ENCODE data around the gene PBX4. TPM values are rescaled to one million over a fixed set of nuclear protein-coding genes. Genes with fewer than 3 reads are reported as not detected.
"Not testable (repeated sequence)": the region's sequence is repeated elsewhere in the genome, so short reads cannot be mapped to it uniquely, and the experiment has no call there.

Gene PBX4, protein sequence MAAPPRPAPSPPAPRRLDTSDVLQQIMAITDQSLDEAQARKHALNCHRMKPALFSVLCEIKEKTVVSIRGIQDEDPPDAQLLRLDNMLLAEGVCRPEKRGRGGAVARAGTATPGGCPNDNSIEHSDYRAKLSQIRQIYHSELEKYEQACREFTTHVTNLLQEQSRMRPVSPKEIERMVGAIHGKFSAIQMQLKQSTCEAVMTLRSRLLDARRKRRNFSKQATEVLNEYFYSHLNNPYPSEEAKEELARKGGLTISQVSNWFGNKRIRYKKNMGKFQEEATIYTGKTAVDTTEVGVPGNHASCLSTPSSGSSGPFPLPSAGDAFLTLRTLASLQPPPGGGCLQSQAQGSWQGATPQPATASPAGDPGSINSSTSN
- 5.1 TPM for total RNA-seq

DNA sequence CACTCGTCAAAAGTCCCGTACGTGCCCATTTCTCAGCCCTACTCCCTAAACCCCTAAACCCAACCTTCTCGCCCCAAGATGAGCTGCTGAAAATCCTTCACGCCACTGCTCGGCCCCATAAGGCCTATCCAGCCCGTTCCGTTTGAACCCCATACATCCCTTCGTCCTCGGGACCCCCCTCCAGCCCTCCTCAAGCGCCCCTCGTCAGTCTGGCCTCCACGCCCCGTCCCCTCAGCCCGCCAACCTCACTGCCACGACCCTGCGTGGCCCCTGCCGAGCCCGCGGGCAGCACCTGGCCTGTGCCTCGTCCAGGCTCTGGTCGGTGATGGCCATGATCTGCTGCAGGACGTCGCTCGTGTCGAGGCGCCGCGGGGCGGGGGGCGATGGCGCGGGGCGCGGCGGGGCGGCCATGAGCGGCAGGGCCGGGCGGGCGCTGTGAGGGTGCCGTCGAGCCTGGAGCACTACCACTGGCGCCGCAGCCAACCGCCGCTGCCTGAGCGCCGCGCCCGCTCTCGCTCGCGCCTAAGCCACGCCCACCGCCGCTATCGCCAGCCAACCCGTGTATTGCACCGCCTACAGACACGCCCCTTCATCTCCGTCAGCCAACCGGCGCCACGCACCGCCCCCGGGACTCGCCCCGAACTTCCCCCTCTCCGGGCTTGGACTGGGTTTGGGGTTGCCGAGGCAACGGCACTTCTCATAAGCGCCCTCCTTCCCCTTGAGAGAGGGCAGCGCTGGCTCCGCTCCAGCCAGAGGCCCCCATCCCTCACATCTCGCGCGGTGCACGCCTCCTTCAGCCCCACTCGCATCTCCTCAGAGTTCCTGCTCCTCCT lies at the start of gene PBX4:
Gene PBX4 (minus strand): TSS at position 469 of the 833 bp plus-strand sequence. CDS start 58 bp downstream, at position 411.
- intact Hi-C loops (cut with DNase I) = no loop called here
- DNase-seq (ENCODE audit: low spot score) = peak; percentile 98
- peak; percentile 99 for ATAC-seq

DNA sequence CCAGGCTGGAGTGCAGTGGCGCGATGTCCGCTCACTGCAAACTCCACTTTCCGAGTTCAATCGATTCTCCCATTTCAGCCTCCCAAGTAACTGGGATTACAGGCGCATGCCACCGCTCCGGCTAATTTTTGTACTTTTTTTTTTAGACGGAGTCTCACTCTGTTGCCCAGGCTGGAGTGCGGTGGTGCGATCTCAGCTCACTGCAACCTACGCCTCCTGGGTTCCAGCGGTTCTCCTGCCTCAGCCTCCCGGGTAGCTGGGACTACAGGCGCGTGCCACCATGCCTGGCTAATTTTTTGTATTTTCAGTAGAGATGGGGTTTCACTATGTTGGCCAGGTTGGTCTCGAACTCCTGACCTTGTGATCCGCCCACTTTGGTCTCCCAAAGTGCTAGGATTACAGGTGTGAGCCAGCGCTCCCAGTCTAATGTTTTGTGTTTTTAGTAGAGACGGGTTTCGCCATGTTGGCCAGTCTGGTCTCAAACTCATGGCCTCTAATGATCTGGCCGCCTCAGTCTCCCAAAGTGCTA lies 47.0 kb upstream of the PBX4 start:
- ATAC-seq; intact Hi-C loops (cut with DNase I): not testable (repeated sequence)

DNA sequence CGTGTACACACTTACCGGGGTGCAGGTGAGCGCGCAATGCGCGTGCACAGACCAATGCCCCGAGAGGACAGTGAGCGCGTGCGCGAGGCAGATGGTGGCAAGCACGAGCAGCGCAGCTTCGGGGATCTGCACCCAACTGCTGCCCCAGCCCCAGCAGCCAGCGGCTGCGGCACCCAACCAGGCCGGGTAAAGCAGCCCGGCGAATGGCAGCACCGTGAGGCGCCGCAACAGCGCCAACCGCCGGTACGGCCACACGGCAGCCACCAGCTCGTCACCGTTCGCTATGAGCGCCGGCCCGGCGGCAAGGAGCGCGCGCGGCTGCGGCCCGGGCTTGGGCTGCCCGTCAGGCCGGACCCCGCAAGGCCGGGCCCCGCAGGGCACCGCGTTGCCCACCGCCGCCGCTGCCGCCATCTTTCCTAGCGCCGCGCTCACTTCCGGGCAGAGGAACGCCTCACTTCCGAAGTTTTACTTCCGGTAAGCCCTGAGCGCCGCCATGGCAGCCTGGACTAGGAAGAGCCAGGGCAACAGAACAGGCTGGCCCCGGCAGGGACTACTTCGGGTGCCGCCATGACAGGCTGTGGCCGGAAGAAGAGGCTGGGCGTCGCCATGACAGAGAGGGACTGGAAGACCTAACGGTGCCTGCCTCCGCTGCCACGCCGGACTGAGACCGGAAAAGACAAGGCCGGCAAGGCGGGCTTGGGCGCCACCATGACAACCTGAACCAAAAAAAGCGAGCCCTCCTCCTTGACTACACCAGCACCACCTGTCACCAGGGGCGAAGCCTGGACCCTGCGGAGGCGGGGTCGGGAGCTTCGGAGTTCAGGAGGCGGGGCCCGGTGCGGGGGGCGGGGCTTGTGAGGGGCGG lies 45.0 kb upstream of the PBX4 start, which contains the start of gene ATP13A1:
Gene ATP13A1 (minus strand): TSS at position 421 of the 865 bp plus-strand sequence. CDS start 10 bp downstream, at position 411.
- DNase-seq (ENCODE audit: low spot score) (peak; percentile 96), ATAC-seq (peak; percentile 98)
- intact Hi-C loops (cut with DNase I) = no loop called here

More for the DNA sequence above, 47.0 kb upstream of the PBX4 start:
- DNase-seq (ENCODE audit: low spot score) = not testable (repeated sequence)

DNA sequence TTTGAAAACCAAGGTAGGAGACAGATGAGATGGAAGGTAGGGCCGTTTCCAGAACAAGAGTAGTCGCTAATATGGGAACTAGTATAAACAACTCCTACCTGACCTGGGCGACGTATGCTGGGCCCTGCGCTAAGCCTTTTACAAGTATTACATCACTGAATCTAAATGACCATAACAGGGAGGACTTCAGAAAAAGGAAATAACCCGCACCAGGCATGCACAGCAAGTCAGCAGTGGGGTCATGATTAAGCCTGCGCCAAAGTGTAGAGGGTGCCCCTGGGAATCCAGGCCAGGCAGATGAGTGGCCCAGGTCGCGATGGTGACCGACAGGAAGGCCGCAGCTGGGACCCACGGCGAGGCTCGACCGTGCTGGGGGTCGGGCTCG lies 44.4 kb upstream of the PBX4 start:
- ATAC-seq (no peak), DNase-seq (ENCODE audit: low spot score) (no peak)
- intact Hi-C loops (cut with DNase I) = no loop called here

DNA sequence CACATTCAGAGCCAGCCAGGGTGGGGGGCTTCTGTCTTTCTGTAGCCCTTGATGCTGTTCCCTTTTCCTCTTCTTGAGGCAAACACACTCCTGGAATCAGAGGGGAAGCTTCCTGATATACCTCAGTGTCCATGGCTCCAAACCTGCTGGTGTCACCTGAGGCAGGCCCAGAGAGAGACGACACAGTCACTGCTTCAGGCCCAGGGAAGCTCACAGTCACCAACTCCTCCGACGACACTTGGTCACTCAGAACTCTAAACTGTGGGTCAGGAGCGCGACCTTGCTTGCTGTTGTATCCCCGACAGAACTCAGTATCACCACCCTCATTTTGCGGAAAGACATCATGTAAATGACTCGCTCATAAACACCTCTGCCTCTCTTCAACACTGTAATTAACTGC lies 43.9 kb upstream of the PBX4 start:
- intact Hi-C loops (cut with DNase I) = no loop called here
- ATAC-seq (no peak), DNase-seq (ENCODE audit: low spot score) (no peak)

DNA sequence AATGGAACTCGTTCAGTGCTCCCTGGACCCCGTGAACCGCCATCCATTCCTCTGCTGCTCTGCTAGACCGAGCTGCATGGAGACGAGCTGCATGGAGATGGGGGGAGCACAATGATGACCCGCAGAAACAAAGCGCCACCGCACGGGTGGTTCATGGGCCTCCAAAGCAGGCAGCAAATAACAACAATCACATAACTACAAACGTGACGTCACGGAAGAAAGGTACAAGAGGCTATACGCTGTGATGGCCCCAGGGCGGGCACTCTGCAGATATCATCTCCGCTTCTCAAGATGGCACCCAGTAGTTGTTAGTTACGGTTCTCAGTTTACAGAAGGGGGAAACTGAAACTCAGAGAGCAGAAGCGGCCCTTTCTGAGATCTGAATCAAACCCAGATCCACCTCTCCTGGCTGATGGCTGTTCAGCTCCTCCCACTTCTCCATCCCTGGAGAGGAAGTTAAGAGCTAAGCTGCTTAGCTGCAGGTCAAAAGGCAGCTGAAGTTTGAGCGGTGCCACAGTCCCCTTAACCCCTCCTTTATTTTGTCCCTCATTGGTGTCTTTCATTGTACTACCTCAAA lies 43.3 kb upstream of the PBX4 start:
- ATAC-seq (no peak), DNase-seq (ENCODE audit: low spot score) (no peak)
- intact Hi-C loops (cut with DNase I) = no loop called here

DNA sequence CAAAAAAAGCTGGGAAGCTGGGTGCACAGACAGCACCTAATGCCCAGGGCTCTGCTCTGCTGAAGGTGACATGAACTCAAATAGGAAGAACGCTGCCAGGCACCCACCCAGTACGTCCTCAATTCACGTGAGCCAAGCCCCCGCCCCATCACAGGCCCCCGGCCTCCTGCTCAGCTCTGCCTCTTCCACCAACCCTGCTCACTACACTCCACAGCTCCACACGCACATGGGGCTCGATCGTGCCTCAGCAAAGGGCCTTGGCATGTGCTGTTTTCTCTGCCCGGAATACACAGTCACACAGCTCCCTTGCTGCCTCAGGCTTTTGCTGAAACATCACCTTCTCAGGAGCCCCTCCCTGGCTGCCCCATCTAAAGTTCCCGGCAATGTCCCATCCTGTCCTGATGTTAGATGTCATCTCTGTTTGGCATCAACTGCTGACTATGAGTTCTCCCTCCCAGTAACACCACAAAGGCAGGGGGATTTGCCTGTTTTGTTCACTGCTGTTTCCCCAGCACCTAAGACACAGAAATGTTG lies 42.7 kb upstream of the PBX4 start:
- DNase-seq (ENCODE audit: low spot score) = no peak
- no peak for ATAC-seq
- intact Hi-C loops (cut with DNase I) = no loop called here

DNA sequence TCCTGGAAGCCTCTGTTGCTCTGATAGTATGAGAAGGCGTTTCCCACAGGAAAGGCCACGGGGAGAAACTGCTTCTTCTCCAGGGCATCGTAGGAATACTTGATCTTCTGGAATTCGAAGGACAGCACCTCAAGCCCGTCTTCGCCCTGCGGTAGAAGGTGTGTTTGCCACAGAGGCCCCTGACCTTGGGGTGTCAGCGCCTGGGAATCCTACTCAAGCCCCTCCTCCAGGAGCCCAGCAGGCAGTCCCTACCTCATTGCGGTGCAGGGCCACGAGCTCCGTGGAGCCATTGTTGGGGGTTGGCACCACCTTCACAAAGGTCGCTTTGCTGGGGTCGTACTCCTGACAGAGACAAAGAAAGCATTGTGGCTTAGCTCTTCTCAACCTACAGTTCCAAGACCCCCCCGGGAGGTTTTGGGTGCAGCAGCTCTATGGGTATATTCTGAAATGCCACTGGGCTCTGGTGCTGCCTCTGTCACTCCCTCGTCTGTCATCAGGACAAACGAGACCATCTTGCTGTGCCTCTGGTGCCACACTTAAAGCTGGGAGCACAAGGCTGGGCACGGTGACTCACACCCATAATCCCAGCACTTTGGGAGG lies 41.3 kb upstream of the PBX4 start:
- DNase-seq (ENCODE audit: low spot score) = no peak
- intact Hi-C loops (cut with DNase I) = no loop called here
- no peak for ATAC-seq

DNA sequence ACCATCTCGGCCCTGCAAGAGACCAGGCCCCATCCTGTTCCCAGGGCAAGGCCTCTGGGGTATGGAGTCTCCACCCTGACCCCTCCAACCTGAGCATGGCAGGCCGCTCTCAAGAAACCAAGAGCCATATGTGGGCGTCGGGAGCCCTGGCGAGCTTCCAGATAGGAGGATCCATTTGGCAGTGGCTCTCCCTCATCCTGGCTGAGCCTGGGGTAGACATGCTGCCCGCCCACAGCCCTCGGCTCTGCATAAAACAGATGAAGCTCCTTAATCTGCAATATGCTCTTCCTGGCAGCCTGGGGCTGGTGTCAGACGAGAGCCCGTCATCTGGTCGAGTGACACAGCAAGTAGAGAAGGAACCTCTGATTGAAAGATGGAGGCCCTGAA lies 38.9 kb upstream of the PBX4 start:
- intact Hi-C loops (cut with DNase I) = no loop called here
- DNase-seq (ENCODE audit: low spot score) (no peak), ATAC-seq (no peak)

DNA sequence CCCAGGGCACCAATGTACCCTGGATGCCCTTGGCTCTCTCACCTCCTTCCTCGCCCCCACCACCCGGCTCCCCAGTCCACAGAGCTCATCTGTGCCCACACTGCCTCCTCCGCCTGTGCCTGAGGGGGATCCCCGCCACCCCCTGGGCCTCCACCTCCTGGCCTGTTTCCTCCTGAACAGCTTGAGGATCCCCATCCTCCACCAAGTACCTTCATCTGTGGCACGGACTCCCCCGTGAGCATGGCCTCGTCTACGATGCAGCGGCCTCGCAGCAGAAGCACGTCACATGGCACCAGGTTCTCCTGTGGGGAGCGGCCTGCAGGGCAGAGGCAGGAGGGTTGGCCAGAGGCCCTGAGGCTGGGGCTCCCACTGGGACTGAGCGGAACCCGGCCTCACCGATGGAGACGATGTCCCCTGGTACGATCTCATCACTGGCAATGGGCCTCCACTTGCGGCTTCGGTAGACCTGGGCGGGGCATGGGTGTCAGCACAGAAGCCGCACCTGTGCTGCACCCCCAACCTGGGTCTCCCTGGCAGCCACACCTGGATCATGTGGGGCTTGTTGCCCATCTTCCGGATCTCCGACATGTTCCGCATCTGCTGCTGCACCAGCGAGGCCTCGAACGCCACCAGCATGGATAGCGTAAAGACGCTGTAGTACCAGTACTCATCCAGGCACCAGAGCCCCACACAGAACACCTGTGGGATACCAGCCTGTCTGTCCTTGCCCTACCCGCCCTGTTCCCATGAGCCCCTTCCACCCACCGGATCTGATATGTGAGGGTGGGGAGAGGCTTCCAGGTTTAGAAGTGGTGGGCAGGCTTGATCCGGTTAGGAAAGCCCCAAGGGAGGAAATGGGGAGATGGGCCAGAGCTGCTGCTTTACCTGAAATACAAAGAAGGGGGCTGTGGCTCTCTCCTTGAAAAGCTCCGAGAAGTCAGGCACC lies 38.2 kb upstream of the PBX4 start:
- ATAC-seq (no peak), DNase-seq (ENCODE audit: low spot score) (no peak)
- intact Hi-C loops (cut with DNase I) = no loop called here

DNA sequence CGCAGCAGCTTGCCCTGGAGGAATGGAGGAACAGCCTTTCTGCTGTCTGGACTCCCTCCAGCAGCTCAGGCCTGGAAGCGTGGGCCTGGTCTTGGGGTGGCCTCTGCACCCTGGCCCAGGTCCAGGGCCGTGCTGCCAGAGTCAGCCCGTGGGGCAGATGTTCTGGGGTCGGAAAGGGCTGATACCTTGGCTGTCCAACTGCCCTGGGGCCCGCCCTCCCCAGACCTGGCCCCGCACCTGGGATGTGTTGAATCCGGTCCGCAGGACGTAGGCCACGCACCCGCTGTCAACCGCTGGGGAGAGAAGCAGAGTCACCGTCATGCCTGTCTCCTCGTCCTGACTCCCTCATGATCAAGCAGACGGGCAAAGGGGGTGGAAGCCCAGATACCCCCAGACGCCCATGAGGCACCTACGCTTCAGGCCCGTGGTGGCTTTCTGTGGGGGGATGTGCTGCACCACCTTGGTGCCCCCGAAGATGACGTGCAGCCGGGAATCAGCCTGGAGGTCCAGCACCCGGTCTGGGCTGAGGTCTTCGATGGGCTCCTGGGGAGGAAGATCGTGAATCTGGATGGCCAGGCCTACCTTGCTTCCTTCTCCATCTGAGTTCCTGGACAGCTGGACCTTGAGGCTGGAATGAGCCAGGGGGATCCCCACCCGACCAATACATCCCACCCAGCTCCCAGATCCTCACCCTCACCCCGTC lies 37.3 kb upstream of the PBX4 start:
- ATAC-seq (no peak), DNase-seq (ENCODE audit: low spot score) (no peak)
- intact Hi-C loops (cut with DNase I) = no loop called here

DNA sequence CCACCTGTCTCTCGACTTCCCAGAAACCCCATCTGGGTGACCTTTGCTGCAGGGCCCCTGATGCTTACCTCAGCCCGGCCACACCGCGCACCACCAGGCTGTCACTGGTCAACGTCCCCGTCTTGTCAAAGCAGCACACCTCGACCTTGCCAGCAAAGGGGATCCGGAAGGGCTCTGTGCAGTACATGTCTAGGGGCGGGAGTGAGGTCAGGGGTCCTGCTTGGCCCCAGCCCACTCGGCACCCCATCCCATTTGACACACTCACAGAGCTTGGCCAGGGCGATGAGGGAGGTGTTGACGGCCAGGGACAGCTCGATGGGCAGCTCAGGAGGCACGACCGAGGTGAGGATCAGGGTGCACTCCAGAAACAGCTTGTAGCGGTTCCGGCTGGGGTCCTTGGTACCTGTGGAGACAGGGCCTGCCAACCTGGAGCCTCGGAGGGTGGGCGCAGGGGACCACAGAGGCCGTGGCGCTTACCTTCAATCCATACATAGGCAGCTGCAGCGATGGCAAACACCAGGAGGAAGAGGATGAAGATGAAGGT lies 36.6 kb upstream of the PBX4 start:
- intact Hi-C loops (cut with DNase I) = no loop called here

DNA sequence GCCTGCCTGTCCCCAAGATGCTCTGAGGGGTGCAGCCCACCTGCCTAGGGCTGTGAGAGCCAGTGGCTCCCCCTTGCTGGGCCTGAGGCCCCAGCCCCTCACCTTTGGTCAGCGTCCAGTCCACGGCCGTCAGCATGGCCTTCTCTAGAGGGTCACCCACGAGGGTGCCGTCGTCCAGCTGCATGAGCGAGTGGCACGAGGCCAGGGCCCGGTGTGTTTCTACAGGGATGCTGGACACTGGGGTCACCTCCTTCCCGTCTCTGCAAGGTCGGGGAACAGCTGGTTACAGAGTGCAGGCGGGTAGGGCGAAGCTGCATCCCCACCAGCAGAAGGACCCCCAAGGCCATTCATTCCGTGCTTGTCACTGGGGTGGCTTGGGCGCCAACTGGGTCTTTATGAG lies 36.0 kb upstream of the PBX4 start:
- intact Hi-C loops (cut with DNase I) = no loop called here
- ATAC-seq (no peak), DNase-seq (ENCODE audit: low spot score) (no peak)

More for the DNA sequence above, 36.6 kb upstream of the PBX4 start:
- ATAC-seq = no peak
- DNase-seq (ENCODE audit: low spot score) = no peak

DNA sequence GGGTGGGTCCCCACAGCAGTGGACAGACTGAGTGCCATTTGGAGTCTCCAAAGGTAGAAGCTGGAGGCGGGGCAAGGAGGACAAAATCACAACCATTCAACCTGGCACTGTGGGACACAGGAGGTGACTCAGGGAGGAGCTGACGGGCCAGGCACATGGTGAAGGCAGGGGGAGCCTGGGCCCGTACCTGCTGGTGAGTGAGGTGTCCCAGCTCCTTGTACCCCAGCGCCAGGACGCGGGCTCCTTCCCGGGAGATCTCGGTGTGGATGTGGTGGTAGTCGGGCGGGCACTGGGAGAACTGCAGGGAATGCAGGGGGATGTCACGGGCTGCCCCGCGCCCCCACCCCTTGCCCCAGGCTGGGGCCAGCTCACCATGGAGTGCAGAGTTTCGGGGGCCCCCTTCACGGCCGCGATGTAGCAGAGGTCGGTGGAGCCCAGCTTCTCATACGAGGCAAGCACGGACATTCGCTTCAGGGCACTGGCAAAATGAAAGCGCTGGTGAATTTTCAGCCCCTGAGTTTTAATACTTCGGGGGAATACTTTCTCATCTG lies 35.2 kb upstream of the PBX4 start:
- ATAC-seq (no peak), DNase-seq (ENCODE audit: low spot score) (no peak)
- intact Hi-C loops (cut with DNase I) = no loop called here

DNA sequence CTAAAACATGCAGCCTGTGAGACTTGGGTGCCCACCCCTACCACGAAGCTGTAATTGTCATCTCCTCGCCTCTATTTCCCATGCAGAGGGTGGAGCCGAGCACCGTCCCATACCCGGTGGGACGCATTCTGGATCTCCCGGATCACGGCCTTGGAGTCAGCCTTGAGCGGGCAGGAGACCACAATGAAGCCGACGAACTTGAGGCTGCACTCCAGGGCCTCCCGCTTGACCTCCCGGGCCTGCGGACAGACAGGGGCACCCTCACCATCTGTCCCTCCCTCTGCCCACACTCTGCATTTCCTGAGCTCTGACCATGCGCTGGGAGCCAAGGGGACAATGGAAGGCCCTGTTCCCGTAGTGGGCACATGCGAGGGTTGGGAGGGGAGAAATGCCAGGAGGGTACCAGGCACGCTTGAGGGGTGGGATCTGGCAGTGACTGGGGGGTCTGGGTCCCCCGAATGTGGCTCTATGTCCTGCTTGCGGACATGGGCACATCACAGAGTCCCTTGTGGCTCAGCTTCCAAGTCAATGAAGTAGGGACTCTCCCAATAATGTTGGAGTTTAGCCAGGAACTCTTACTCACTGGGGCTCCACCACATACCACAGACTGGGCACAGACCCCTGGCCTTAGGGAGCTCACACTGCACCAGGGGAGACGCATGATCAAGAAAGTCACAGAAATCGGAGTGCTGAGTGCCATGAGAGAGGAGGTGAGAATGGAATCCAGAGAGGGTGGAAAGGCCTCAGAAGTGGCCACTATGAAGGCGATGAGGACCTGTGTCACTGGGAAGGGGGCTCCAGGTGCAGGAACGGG lies 34.2 kb upstream of the PBX4 start:
- intact Hi-C loops (cut with DNase I) = no loop called here
- ATAC-seq (no peak), DNase-seq (ENCODE audit: low spot score) (peak; percentile 57)
